Measurements from ENCODE around the gene RELN. TPM values are rescaled to one million over a fixed set of nuclear protein-coding genes. Genes with fewer than 3 reads are reported as not detected.
"Not testable (repeated sequence)": the region's sequence is repeated elsewhere in the genome, so short reads cannot be mapped to it uniquely, and the experiment has no call there.

RELN gene
- polyA plus RNA-seq, 1 donor (not counting 4 experiments of a cell fraction or from before 2014, with no cell fraction given) = not detected

- FAIRE-seq (no peak), DNase-seq (ENCODE audit: low read depth, low spot score) (no peak)
- no peak overlapping the region for H3K9ac ChIP-seq (ENCODE audit: control insufficient read depth, extremely low read depth, insufficient read depth, low read length)
- H3K79me2 ChIP-seq (ENCODE audit: control insufficient read depth, insufficient read depth, low read length) = no peaks in the 10 kb centered on the region
- H2AFZ ChIP-seq (ENCODE audit: control insufficient read depth, low read length) = no peak overlapping the region
- H3K27me3 ChIP-seq (ENCODE audit: control insufficient read depth, extremely low read depth, insufficient read depth, low read length) = no peaks in the 10 kb centered on the region
- dilution Hi-C loops (cut with MboI; ENCODE audit: extremely low pct_ligation_motif_present, low sequenced_read_pairs) = no loop called here
- no peaks in the 10 kb centered on the region for H4K20me1 ChIP-seq (ENCODE audit: control insufficient read depth, extremely low read depth, insufficient read depth, low read length)
- no peaks in the 10 kb centered on the region for H3K9me3 ChIP-seq (ENCODE audit: control insufficient read depth, low read depth, low read length)
- no peak overlapping the region for H3K4me2 ChIP-seq (ENCODE audit: control insufficient read depth, extremely low read depth, insufficient read depth, low read depth, low read length)
- TF ChIP-seq CTCF (optimal IDR thresholded peaks at IDR 0.05 in 1 of 3, IDR thresholded peaks at IDR 0.05 in 1 of 3, conservative IDR thresholded peaks at IDR 0.05 in 1 of 3; ENCODE audit: extremely low read depth in 1 of 3, insufficient read depth in 2 of 3, low read length in 3 of 3) (no peak), EZH2 (IDR thresholded peaks at IDR 0.05; ENCODE audit: low read length) (no peak)
- H3K4me1 ChIP-seq (ENCODE audit: control insufficient read depth, extremely low read depth, insufficient read depth, low read length) = no peaks in the 10 kb centered on the region
- H3K27ac ChIP-seq (ENCODE audit: control insufficient read depth, insufficient read depth, low read length) = no peak overlapping the region
- no peaks in the 10 kb centered on the region for H3K36me3 ChIP-seq (ENCODE audit: control insufficient read depth in 2 of 2, extremely low read depth in 1 of 2, insufficient read depth in 2 of 2, low read length in 2 of 2)
- no peaks in the 10 kb centered on the region for H3K9me1 ChIP-seq (ENCODE audit: control insufficient read depth, extremely low read depth, insufficient read depth, low read length)
- H3K4me3 ChIP-seq (ENCODE audit: control insufficient read depth in 2 of 3, extremely low read depth in 1 of 3, insufficient read depth in 2 of 3, low read depth in 1 of 3, low read length in 3 of 3) = no peak overlapping the region
These were observed 208.0 kb downstream of the RELN start for GRCh38 chr7:103781409-103781808.

- DNase-seq (ENCODE audit: low read depth, low spot score); H2AFZ ChIP-seq (ENCODE audit: control insufficient read depth, low read length); dilution Hi-C loops (cut with MboI; ENCODE audit: extremely low pct_ligation_motif_present, low sequenced_read_pairs); H3K4me3 ChIP-seq (ENCODE audit: control insufficient read depth in 2 of 3, extremely low read depth in 1 of 3, insufficient read depth in 2 of 3, low read depth in 1 of 3, low read length in 3 of 3); H3K27me3 ChIP-seq (ENCODE audit: control insufficient read depth, extremely low read depth, insufficient read depth, low read length); H4K20me1 ChIP-seq (ENCODE audit: control insufficient read depth, extremely low read depth, insufficient read depth, low read length); H3K27ac ChIP-seq (ENCODE audit: control insufficient read depth, insufficient read depth, low read length); H3K36me3 ChIP-seq (ENCODE audit: control insufficient read depth in 2 of 2, extremely low read depth in 1 of 2, insufficient read depth in 2 of 2, low read length in 2 of 2); H3K79me2 ChIP-seq (ENCODE audit: control insufficient read depth, insufficient read depth, low read length); H3K4me2 ChIP-seq (ENCODE audit: control insufficient read depth, extremely low read depth, insufficient read depth, low read depth, low read length); H3K9me1 ChIP-seq (ENCODE audit: control insufficient read depth, extremely low read depth, insufficient read depth, low read length); H3K9ac ChIP-seq (ENCODE audit: control insufficient read depth, extremely low read depth, insufficient read depth, low read length); H3K9me3 ChIP-seq (ENCODE audit: control insufficient read depth, low read depth, low read length); FAIRE-seq; H3K4me1 ChIP-seq (ENCODE audit: control insufficient read depth, extremely low read depth, insufficient read depth, low read length): not testable (repeated sequence)
These were observed 208.9 kb downstream of the RELN start for GRCh38 chr7:103780561-103780960.

- FAIRE-seq = no peak
- DNase-seq (ENCODE audit: low read depth, low spot score) = no peak
- TF ChIP-seq EZH2 (IDR thresholded peaks at IDR 0.05; ENCODE audit: low read length) (no peak), CTCF (optimal IDR thresholded peaks at IDR 0.05 in 1 of 3, IDR thresholded peaks at IDR 0.05 in 1 of 3, conservative IDR thresholded peaks at IDR 0.05 in 1 of 3; ENCODE audit: extremely low read depth in 1 of 3, insufficient read depth in 2 of 3, low read length in 3 of 3) (no peak)
These were observed 212.0 kb downstream of the RELN start for GRCh38 chr7:103777440-103777839.

More at GRCh38 chr7:103777440-103777839, 212.0 kb downstream of the RELN start:
- Histone ChIP-seq H3K4me1 (ENCODE audit: control insufficient read depth, extremely low read depth, insufficient read depth, low read length) (no peaks in the 10 kb centered on the region), H3K79me2 (ENCODE audit: control insufficient read depth, insufficient read depth, low read length) (no peaks in the 10 kb centered on the region), H3K4me2 (ENCODE audit: control insufficient read depth, extremely low read depth, insufficient read depth, low read depth, low read length) (no peak overlapping the region), H3K9me3 (ENCODE audit: control insufficient read depth, low read depth, low read length) (no peaks in the 10 kb centered on the region), H3K4me3 (ENCODE audit: control insufficient read depth in 2 of 3, extremely low read depth in 1 of 3, insufficient read depth in 2 of 3, low read depth in 1 of 3, low read length in 3 of 3) (no peak overlapping the region), H2AFZ (ENCODE audit: control insufficient read depth, low read length) (no peak overlapping the region), H3K36me3 (ENCODE audit: control insufficient read depth in 2 of 2, extremely low read depth in 1 of 2, insufficient read depth in 2 of 2, low read length in 2 of 2) (no peaks in the 10 kb centered on the region), H3K9me1 (ENCODE audit: control insufficient read depth, extremely low read depth, insufficient read depth, low read length) (no peaks in the 10 kb centered on the region), H3K27me3 (ENCODE audit: control insufficient read depth, extremely low read depth, insufficient read depth, low read length) (no peaks in the 10 kb centered on the region), H3K9ac (ENCODE audit: control insufficient read depth, extremely low read depth, insufficient read depth, low read length) (no peak overlapping the region), H4K20me1 (ENCODE audit: control insufficient read depth, extremely low read depth, insufficient read depth, low read length) (no peaks in the 10 kb centered on the region), H3K27ac (ENCODE audit: control insufficient read depth, insufficient read depth, low read length) (no peak overlapping the region)
- dilution Hi-C loops (cut with MboI; ENCODE audit: extremely low pct_ligation_motif_present, low sequenced_read_pairs) = no loop called here

Data from keratinocyte (primary cell).